ENCODE results near the gene FAM83C.

Gene FAM83C

GRCh38 chr20:35274172-35275092, 17.8 kb downstream of the FAM83C start:
- no peak for DNase-seq
- H3K9me3 ChIP-seq: no peaks in the 10 kb centered on the region
- H3K27me3 ChIP-seq: no peaks in the 10 kb centered on the region
- H3K4me3 ChIP-seq: no peak overlapping the region
- H3K27ac ChIP-seq: no peak overlapping the region
- H3K4me1 ChIP-seq: peaks cover 0 to 32% (median 20%) of the 10 kb centered on the region in 4 donors
- no peak for TF ChIP-seq CTCF (IDR thresholded peaks at IDR 0.05)
- H3K36me3 ChIP-seq: peaks cover 22 to 61% (median 30%) of the 10 kb centered on the region in 3 donors
- intact Hi-C loops (cut with DNase I; ENCODE audit: low total_unique reads): loop anchor here (10.0 kb wide), 2 partner anchors 130 to 450 kb away; partner anchors contain the start of genes EDEM2 and NCOA6

GRCh38 chr20:35273449-35274171, 18.6 kb downstream of the FAM83C start:
- no peak for TF ChIP-seq CTCF (IDR thresholded peaks at IDR 0.05)
- Histone ChIP-seq H3K4me1 (peaks cover 0 to 34% (median 19%) of the 10 kb centered on the region in 4 donors), H3K4me3 (no peak overlapping the region), H3K9me3 (no peaks in the 10 kb centered on the region), H3K36me3 (peaks cover 16 to 58% (median 22%) of the 10 kb centered on the region in 3 donors), H3K27me3 (no peaks in the 10 kb centered on the region), H3K27ac (no peak overlapping the region)
- intact Hi-C loops (cut with DNase I; ENCODE audit: low total_unique reads): loop anchor here (10.0 kb wide), 2 partner anchors 129 to 449 kb away; partner anchors contain the start of genes EDEM2 and NCOA6
- DNase-seq: no peak

DNA sequence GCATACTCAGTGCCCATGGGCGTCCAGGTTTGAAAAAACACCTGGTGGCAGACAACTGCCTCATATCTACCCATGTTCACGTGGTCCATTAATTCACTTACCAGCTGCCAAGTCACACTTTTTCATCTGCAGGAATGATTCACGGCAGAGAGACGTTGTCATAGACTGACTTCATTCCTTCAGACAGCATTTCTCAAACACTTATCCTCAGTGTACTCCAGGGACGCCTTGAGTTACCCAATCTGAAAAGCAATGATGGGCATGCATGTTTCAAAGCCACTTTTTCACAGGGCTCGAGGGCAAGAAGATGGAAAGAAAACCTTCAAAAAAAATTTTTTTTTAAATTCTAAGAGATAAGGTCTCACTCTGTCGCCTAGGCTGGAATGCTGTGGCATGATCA, 20.3 kb downstream of the FAM83C start:
- H3K36me3 ChIP-seq: peaks cover 20 to 74% (median 36%) of the 10 kb centered on the region in 3 donors
- intact Hi-C loops (cut with DNase I; ENCODE audit: low total_unique reads): loop anchor here (10.0 kb wide), 2 partner anchors 127 to 447 kb away; partner anchors contain the start of genes EDEM2 and NCOA6
- DNase-seq: no peak

GRCh38 chr20:35271073-35271882, 20.9 kb downstream of the FAM83C start:
- H3K27ac ChIP-seq: no peak overlapping the region
- intact Hi-C loops (cut with DNase I; ENCODE audit: low total_unique reads): loop anchor here (10.0 kb wide), 2 partner anchors 126 to 446 kb away; partner anchors contain the start of genes EDEM2 and NCOA6
- H3K9me3 ChIP-seq: no peaks in the 10 kb centered on the region
- TF ChIP-seq CTCF (IDR thresholded peaks at IDR 0.05): no peak
- peaks cover 0 to 19% (median 6%) of the 10 kb centered on the region in 4 donors for H3K4me1 ChIP-seq
- peaks cover 20 to 80% (median 42%) of the 10 kb centered on the region in 3 donors for H3K36me3 ChIP-seq
- no peaks in the 10 kb centered on the region for H3K27me3 ChIP-seq
- no peak for DNase-seq
- no peak overlapping the region for H3K4me3 ChIP-seq

More for the DNA sequence above, 20.3 kb downstream of the FAM83C start:
- no peaks in the 10 kb centered on the region for H3K27me3 ChIP-seq
- no peak for TF ChIP-seq CTCF (IDR thresholded peaks at IDR 0.05)
- no peak overlapping the region for H3K27ac ChIP-seq
- no peak overlapping the region for H3K4me3 ChIP-seq
- H3K9me3 ChIP-seq: no peaks in the 10 kb centered on the region
- H3K4me1 ChIP-seq: peaks cover 0 to 25% (median 13%) of the 10 kb centered on the region in 4 donors
